HG02571 (cell line): Measurements from ENCODE around the gene STAM2.
"Not testable (repeated sequence)": the region's sequence is repeated elsewhere in the genome, so short reads cannot be mapped to it uniquely, and the experiment has no call there.

Experiments used
- ATAC-seq: cut with Tn5 transposase; IDR thresholded peaks from one replicate; pipeline ENCODE4 v1.9.1; 2021; ENCODE audit warnings: mild to moderate bottlenecking, moderate library complexity; ENCODE audit not compliant: unreplicated experiment

Gene STAM2

GRCh38 chr2:152173831-152174230 is 1.7 kb downstream of the STAM2 start:
- ATAC-seq, result no peak

DNA sequence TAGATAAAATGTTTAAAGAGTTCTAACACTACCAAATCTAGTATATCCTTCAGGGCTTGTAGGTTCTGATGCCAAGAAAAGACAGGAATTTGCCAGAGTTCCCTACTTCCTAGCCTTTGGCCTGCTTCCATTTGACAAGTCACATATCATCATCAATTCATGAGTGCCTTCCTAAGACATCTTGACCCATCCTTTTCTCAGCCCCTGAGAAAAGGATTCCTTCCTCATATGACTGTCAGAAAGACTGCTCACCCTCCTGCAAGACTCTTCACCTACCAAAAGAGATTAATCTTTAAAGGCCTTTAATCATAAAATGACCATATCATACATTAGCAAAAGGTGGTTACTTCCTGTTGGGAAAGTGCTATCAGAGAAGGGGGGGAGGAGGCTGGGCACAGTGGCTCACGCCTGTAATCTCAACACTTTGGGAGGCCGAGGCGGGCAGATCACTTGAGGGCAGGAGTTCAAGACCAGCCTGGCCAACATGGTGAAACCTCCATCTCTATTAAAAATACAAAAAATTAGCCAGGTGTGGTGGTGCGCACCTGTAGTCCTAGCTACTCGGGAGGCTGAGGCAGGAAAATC is 3.3 kb downstream of the STAM2 start:
- not testable (repeated sequence) for ATAC-seq

GRCh38 chr2:152171718-152172117 is 3.8 kb downstream of the STAM2 start:
- no peak for ATAC-seq

DNA sequence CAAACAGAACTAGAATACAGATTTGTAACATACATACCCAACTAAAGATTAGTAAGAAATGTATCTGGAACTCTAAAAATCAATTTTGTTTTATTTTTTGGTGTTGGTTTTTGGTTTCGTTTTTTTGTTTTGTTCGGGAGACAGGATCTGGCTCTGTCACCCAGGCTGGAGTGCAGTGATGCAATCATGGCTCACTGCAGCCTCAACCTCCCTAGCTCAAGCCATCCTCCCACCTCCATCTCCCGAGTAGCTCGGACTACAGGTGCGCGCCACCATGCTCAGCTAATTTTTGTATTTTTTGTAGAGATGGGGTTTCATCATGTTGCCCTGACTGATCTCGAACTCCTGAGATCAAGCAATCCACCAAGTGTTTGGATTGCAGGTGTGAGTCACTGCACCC is 6.4 kb downstream of the STAM2 start:
- ATAC-seq, result not testable (repeated sequence)

DNA sequence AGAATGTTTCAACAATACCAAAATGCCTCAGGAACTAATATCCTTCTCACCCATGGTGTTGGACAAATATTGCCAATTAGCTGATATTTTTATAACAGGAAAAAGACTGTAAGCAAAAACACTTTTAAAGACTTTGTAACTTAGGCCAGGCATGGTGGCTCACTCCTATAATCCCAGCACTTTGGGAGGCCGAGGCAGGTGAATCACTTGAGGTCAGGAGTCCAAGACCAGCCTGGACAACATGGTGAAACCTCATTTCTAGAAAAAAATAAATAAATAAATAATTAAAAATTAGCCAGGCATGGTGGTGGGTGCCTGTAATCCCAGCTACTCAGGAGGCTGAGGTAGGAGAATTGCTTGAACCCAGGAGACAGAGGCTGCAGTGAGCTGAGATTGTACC is 8.1 kb downstream of the STAM2 start:
- ATAC-seq, result not testable (repeated sequence)

- no peak for ATAC-seq
These were observed 8.5 kb downstream of the STAM2 start for GRCh38 chr2:152167065-152167464.

DNA sequence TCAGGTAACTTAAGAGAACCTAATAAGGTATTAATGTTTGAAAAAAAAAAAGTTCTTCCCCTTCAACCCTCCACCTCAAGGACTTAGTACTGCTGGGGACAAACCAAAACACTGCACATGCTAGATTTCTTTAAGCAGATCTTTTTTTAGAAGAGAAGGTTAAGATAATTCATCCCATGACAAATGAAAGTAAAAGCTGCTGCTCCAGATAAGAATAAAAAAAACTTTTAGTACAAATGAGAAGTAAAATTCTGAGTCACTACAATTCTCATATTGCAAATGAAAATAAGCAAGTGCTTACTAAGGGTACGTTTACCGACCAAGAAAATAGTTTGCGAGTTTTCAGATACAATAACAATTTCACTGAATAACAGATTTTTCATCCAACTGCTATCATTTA is 8.9 kb downstream of the STAM2 start:
- ATAC-seq, result peak; percentile 74

DNA sequence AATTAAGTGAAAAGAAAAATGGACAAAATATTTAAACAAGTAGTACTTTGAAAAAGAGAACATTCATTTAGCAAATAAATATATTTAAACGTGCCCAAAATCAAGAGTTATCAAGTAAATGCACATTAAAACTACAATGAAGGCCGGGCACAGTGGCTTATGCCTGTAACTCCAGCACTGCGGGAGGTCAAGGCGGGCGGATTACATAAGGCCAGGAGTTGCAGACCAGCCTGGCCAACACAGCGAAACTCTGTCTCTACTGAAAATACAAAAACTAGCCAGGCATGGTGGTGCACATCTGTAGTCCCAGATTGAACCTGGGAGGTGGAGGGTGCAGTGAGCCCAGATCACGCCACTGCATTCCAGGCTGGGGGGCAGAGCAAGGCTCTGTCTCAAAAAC is 9.8 kb downstream of the STAM2 start:
- ATAC-seq, result no peak

DNA sequence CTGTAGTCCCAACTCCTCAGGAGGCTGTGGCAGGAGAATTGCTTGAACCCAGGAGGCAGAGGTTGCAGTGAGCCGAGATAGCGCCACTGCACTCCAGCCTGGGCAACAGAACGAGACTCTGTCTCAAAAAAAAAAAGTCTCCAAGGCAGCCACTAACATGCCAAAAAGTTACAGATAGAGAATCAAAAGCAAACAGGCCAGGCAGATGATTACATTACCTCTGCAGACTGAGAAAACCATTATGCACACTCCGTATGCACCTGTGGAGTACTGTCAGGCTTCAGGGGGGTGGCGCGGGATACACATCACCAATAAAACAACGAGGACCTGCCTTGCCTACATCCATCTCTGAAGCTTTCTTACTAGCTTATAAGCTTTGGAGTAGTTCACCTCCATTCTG is 10.3 kb downstream of the STAM2 start:
- ATAC-seq, result no peak

GRCh38 chr2:152163669-152164068 is 11.9 kb downstream of the STAM2 start:
- not testable (repeated sequence) for ATAC-seq

- no peak for ATAC-seq
These were observed 13.4 kb downstream of the STAM2 start for GRCh38 chr2:152162141-152162540.

DNA sequence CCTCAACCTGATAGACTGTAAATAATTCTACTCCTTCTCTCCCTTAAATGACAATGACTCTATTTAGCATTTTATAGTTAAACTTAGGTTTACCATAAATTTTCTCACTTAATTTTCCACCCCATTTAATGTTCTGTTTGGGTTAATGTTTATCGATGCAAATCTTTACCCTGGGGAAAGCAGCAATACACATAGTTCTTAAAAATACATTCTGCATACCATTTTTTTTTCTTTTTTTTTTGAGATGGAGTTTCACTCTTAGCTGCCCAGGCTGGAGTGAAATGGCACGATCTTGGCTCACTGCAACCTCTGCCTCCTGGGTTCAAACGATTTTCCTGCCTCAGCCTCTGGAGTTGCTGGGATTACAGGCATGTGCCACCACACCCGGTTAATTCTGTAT is 14.0 kb downstream of the STAM2 start:
- ATAC-seq, result no peak

DNA sequence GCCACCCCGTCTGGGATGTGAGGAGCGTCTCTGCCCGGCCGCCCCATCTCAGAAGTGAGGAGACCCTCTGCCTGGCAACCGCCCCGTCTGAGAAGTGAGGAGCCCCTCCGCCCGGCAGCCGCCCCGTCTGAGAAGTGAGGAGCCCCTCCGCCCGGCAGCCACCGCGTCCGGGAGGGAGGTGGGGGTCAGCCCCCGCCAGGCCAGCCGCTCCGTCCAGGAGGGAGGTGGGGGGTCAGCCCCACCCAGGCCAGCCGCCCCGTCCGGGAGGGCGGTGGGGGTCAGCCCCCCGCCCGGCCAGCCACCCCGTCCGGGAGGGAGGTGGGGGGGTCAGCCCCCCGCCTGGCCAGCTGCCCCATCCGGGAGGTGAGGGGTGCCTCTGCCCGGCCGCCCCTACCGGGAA is 15.2 kb downstream of the STAM2 start:
- not testable (repeated sequence) for ATAC-seq

DNA sequence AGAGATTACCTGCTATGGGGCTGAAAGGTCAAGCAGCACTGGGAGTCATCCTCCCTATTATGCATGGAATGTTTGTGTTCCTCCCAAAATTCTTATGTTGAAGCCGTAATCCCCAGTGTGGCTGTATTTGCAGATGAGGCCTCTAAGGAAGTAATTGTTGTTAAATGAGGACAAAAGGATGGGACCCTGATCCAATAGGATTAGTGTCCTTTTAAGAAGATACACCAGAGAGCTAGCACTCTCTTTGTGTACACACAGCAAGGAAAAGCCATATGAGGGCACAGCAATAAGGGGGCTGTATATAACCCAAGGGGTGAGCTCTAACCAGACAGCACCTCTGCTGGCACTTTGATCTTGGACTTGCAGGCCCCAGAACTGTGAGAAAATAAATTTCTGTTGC is 18.3 kb downstream of the STAM2 start:
- no peak for ATAC-seq

DNA sequence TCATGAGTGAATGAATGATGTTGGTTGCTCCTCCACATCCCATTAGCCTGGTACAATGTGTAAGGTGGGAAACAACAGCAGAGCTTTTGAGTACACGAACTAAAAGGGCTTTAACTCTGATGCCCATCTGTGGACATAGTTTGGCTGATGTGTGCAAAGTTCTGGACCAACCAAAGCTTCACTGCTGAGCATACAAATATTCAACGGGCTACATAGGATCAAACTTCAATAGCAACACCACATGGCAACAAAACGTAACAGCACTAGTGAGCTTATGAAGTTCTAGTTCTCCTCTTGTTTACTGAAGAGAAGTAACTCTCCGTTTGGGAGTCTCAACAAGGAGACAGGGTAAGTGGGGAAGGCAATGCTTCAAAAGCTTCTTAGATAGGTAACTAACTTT is 20.4 kb downstream of the STAM2 start:
- no peak for ATAC-seq

DNA sequence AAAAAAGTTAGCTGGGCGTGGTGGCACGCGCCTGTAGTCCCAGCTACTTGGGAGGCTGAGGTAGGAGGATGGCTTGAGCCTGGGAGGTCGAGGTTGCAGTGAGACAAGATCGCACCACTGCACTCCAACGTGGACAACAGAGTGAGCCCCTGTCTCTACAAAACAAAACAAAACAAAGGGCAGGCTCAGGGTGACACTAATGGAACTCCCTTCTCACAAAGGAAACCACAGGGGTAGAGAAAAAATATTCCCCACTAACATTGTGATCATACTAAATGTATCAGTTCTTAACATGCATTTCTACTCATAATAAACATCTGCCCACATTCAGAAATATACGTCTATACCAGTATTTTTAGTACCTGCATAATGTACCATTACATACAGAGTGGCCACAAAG is 21.1 kb downstream of the STAM2 start:
- no peak for ATAC-seq

DNA sequence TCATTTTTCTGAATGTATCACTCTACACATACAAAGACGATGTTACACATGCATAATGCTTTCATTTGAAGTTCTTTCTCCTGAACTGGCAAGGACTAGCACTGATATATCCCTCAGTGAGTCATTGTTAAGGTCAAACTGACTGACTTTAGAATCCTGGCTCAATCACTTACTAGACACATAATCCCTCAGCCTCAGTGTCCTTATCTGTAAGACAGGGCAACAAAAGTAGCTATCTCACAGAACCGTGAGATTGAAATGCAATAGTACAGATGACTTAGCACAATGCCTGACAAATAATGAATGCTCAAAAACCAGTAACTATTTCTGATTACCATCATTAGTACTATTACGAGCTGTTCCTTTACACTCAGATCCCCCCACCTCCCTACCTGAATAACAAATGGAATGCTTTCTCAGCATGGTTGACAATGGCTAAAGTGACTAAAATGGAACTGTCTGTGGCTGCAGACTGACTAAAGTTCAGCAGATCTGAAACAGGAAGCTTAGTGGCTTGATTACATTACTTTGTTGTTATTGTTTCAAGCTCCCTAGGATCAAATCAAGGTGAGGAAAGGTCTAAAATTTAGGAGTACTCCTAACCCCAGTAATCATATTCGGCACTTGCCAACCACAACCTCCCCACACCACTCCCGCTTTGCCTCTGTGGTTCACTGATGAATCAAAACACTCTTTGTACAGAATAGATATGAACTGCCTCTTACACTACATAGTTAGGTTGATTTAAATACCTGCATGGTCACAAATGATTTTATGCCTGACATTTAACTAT is 40.9 kb downstream of the STAM2 start:
- ATAC-seq, result peak; percentile 69

DNA sequence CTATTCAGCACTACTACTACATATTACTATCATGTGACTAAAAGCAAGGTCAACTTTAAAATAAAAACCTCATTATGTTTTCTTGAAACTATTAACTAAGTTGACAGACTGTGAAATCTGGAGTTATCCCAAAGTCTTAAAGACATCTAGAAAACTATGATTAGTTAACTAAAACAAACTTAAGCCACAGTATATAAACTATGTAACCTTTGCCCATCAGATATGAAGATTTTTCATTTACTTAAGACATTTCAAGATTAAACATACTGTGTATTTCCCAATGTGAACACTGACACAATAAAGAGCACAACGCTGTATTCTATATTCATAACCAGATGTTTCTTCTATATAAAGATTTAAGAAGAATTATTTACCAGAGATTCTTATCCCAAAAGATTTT is 43.3 kb downstream of the STAM2 start:
- no peak for ATAC-seq

GRCh38 chr2:152127628-152128027 is 47.9 kb downstream of the STAM2 start:
- ATAC-seq, result no peak

DNA sequence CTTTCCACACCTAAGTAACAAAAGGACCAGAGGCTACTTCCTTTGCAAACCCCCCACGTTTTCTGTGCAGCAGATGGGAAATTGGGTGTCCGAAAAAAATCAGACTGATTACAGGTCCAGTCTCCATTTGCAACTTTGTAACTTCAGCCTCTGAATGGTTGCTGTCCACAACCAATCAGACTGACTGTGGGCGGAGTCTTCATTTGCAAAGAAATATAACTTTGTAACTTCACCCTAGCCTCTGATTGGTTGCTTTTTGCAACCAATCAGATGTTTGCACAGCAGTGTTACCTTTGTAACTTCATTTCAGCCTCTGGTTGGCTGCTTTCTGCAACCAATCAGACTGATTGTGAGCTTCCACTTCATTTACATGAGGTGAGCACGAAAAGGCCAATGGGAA is 48.9 kb downstream of the STAM2 start:
- no peak for ATAC-seq

GRCh38 chr2:152122161-152122560 is 53.4 kb downstream of the STAM2 start:
- no peak for ATAC-seq

DNA sequence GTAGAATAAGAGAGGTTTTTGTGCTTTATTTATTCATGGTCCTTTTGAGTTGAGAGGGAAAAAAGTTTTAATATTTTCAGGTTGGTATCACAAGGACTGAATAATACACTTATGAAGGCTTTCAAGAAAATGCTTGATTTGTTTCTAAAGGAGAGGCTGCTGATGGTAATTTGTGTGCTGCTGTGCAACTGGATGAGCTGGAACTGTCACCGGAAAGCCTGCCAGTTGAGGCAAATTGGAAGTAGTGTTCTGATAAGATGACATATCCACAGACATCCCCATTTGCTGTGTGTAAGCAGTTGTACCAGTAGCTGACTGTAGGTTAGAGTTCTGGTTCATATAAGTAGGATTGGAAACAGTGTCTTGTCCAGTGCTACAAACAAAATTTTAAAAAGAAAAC is 55.1 kb downstream of the STAM2 start:
- no peak for ATAC-seq

DNA sequence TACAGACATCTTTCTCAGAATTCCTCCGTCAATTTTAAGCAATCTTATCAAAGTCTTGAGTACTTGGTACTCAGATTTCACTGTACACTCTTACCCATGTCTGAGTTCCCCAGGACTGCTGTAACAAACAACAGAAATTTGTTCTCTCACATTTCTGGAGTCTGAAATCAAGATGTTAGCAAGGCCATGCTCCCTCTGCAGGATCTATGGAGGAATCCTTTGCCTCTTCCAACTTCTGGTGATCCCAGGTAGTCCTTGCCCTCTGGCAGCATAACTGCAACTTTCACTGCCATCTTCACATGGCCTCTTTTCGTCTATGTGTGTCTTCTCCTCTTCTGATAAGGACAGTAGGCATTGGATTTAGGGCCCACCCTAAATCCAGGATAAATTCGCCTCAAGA is 59.6 kb downstream of the STAM2 start:
- ATAC-seq, result no peak
